Astrocyte of the cerebellum (primary cell): ENCODE data around the gene C20orf141.

ENCODE experiments used
- DNase-seq: peaks from one replicate; pipeline ENCODE4 v3.0.0-alpha.2; 2011; ENCODE audit warnings: low read depth
- H3K4me3 ChIP-seq: 2 replicates; pipeline ENCODE4 v1.5.1; 2011; ENCODE audit warnings: mild to moderate bottlenecking, low read depth, low read length, moderate library complexity
- CTCF ChIP-seq: IDR thresholded peaks from 2 replicates; pipeline ENCODE4 v1.5.1; 2012; ENCODE audit warnings: low read length, low read depth, moderate library complexity, mild to moderate bottlenecking; ENCODE audit errors: missing control alignments
- in situ Hi-C: cut with HindIII; loops from 2 replicates; pipeline ENCODE4 v1.10.0; 2017; ENCODE audit warnings: low sequenced_read_pairs

Gene C20orf141

GRCh38 chr20:2799688-2800520 lies 14.9 kb upstream of the C20orf141 start:
- no peak for DNase-seq
- in situ Hi-C loops: no loop called here
- peak overlapping the region; percentile 47 for H3K4me3 ChIP-seq
- no peak for TF ChIP-seq CTCF

- no peak for DNase-seq
- peak within 1 kb of the TSS; percentile 47 for H3K4me3 ChIP-seq
- in situ Hi-C loops: no loop called here
- no peak for TF ChIP-seq CTCF
These were observed 14.1 kb upstream of the C20orf141 start, which contains the start of gene CPXM1 for GRCh38 chr20:2800521-2801285. Gene CPXM1 (minus strand): TSS chr20:2800627. CDS start chr20:2800572, 55 bp downstream.

GRCh38 chr20:2801286-2801728 lies 13.5 kb upstream of the C20orf141 start:
- in situ Hi-C loops: no loop called here
- no peak for DNase-seq
- TF ChIP-seq CTCF: no peak
- no peak overlapping the region for H3K4me3 ChIP-seq

- no peak for TF ChIP-seq CTCF
- H3K4me3 ChIP-seq: no peak overlapping the region
- in situ Hi-C loops: no loop called here
- no peak for DNase-seq
These were observed 10.6 kb upstream of the C20orf141 start for GRCh38 chr20:2804041-2804828.

- in situ Hi-C loops: no loop called here
- no peak for DNase-seq
- TF ChIP-seq CTCF: no peak
- no peak overlapping the region for H3K4me3 ChIP-seq
These were observed 9.7 kb upstream of the C20orf141 start for GRCh38 chr20:2804852-2805688.
